Rectal smooth muscle tissue (tissue), 1 donor: Measurements from ENCODE around the gene PTPRO.

Source experiments
- H3K27ac ChIP-seq: one replicate; pipeline ENCODE4 v1.7.0; 2013; ENCODE audit warnings: low read depth, low read length, inconsistent platforms
- H3K27me3 ChIP-seq: one replicate; pipeline ENCODE4 v1.7.0; 2013; ENCODE audit warnings: low read length; ENCODE audit not compliant: control insufficient read depth, insufficient read depth
- H3K36me3 ChIP-seq: one replicate; pipeline ENCODE4 v1.7.0; 2013; ENCODE audit warnings: low read length; ENCODE audit not compliant: control insufficient read depth, insufficient read depth
- H3K4me1 ChIP-seq: one replicate; pipeline ENCODE4 v1.7.0; 2013; ENCODE audit warnings: low read length; ENCODE audit not compliant: control insufficient read depth, insufficient read depth
- H3K4me3 ChIP-seq: one replicate; pipeline ENCODE4 v1.7.0; 2013; ENCODE audit warnings: low read length
- H3K9ac ChIP-seq: one replicate; pipeline ENCODE4 v1.7.0; 2013; ENCODE audit warnings: low read length

The PTPRO gene

DNA sequence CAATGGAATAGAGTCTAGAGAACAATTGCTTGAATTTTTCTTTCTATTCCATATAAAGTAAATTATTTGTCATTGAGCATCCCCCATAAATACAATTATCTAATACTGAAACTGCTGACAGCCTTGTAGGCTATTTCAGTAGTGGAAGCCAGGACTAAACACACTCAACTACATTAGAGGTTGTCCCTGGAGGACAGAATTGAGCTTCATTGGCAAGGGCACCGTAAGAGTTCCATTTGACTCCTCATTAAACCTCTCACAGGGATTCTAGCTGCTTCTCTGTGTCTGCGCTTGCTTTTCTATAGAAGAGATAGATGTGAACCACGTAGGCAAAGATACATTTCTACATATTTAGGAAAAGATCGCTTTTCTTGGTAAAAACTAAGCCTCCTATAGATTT is 3.5 kb upstream of the PTPRO start:
- no peaks in the 10 kb centered on the region for H3K4me1 ChIP-seq
- H3K27me3 ChIP-seq: no peaks in the 10 kb centered on the region
- no peak overlapping the region for H3K27ac ChIP-seq
- H3K9ac ChIP-seq: no peak overlapping the region
- H3K4me3 ChIP-seq: no peak overlapping the region
- H3K36me3 ChIP-seq: no peaks in the 10 kb centered on the region

DNA sequence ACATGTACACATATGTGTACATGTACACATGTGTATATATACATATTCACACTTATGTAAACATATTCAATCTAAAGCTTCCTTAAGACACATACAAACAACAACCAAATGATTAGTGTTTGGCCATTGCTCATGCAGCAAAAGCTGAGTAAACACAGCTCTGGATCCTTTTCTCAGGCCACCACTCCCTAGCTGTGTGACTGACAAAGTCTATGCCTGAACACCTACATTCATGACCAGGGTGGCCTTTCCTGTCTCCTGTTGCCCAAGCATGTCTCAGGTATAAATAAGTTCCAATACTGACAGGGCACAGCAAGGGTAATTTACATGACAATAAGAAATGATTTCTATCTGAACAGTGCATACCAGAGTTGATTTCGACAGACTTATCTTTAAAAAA is 1.4 kb upstream of the PTPRO start:
- Histone ChIP-seq H3K27me3 (no peaks in the 10 kb centered on the region), H3K4me3 (no peak overlapping the region), H3K27ac (no peak overlapping the region), H3K4me1 (no peaks in the 10 kb centered on the region), H3K36me3 (no peaks in the 10 kb centered on the region), H3K9ac (no peak overlapping the region)

DNA sequence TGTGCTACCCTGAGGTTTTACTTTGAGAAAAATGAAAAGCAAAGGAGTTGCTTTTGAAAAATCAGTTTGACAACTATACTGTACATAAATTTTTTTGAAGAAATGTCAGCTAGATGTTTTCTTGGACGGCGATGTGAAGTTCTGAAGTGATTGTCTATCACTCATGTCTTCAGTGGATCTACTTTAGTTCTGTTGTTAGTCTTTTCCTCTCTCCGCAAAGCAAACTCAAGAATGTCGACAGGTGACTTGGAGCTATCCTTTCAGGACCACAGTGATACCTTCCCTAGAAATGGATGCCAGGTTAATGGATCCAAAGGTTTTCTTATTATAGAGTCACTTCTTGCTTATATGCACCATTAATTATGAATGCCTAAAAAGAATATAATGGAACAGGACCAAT is 1.2 kb downstream of the PTPRO start:
- no peak overlapping the region for H3K4me3 ChIP-seq
- H3K27ac ChIP-seq: no peak overlapping the region
- no peaks in the 10 kb centered on the region for H3K4me1 ChIP-seq
- H3K27me3 ChIP-seq: no peaks in the 10 kb centered on the region
- no peak overlapping the region for H3K9ac ChIP-seq
- no peaks in the 10 kb centered on the region for H3K36me3 ChIP-seq

DNA sequence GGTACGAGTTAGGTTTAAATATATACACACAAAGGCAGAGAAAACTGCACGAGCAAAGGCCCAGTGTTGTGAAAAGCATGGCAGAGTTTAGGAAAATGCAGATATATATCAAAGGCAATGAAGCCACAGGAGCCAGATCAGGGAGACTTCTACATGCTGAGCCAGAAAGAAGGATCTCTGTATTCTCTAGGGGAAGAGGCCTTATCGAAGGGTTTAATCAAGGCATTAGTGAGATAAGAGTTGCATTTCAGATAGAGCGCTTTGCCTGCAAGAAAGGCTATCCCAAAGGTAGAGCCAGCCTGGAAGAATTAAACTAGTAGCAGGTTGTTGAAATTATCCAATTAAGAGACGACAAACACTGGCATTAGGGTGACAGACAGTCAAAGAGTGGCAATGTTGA is 7.6 kb downstream of the PTPRO start:
- H3K27ac ChIP-seq: no peak overlapping the region
- no peaks in the 10 kb centered on the region for H3K27me3 ChIP-seq
- H3K4me3 ChIP-seq: no peak overlapping the region
- no peaks in the 10 kb centered on the region for H3K4me1 ChIP-seq
- H3K36me3 ChIP-seq: no peaks in the 10 kb centered on the region
- no peak overlapping the region for H3K9ac ChIP-seq

DNA sequence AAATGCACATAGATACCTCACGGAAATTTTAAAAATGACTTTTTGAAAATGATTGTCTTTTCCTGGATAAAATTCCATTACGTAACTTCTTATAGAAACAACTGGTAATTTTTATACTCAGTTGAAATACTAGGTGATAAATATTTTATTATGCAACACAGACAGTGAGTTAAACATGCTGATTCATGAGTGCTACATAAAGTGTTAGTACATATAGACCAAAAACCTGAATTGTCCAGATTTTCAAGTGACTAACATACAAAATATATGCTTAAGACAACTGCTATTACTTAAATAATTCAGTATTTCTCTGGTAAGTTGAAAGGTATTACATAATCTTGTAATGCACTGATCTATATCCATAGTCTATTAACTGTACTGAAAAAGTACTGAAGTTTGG is 11.9 kb downstream of the PTPRO start:
- no peak overlapping the region for H3K9ac ChIP-seq
- peaks cover 4% of the 10 kb centered on the region for H3K4me1 ChIP-seq
- no peaks in the 10 kb centered on the region for H3K27me3 ChIP-seq
- H3K36me3 ChIP-seq: no peaks in the 10 kb centered on the region
- no peak overlapping the region for H3K4me3 ChIP-seq
- H3K27ac ChIP-seq: no peak overlapping the region

DNA sequence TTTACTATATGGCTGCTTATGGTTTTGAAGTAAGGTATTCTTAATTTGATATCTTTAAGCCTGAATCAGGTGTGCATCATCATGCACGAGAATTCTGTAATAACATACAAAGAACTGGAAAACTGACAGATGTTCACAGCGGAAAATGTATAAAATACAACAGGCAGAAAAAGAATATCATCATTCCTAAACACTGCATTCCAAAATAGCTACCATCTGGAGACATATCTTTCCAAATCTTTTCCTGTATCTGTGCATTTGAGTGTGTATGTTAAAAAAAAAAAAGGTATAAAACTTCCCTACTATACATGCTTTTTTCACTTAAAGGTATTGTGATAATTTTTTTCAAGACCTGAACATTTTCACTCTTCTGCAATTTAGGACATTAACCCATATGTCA is 13.7 kb downstream of the PTPRO start:
- H3K9ac ChIP-seq: no peak overlapping the region
- peaks cover 4% of the 10 kb centered on the region for H3K4me1 ChIP-seq
- no peak overlapping the region for H3K4me3 ChIP-seq
- no peaks in the 10 kb centered on the region for H3K36me3 ChIP-seq
- H3K27ac ChIP-seq: no peak overlapping the region
- no peaks in the 10 kb centered on the region for H3K27me3 ChIP-seq

DNA sequence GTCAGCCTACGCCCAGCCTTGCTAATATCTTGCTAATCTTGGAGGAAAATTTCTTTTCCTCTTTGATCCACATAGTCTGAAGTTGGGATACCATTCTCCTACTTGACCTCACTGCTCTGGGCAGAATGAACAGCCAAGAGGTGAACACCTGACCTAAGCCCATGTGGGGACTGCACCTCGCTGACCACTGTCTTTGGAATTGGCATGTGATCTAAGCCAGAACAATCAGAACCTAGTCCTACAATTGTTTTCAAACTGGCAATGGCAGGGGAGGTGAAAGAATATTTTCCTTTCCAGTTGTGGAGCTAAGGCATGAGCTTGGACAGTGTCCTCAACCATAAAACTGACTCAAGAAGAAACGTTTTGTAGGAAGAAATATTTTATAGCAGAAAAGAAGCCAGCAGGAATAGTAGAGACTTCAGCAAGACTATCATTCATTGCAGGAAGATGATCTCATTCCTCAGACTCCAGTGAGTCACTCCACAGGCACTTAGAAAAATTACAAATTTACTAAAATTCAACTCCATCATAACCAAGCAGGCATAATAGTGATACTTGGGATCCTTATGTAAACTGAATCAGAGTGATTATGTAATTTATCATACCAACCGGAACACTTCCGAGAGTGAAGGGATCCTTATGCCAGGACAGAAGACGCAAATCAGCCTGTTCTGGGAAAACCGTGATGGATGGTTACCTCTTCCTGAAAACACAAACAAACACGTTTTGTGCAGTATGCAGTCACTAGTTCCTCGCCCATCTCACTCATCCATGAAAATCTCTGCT is 14.7 kb downstream of the PTPRO start:
- H3K27ac ChIP-seq: no peak overlapping the region
- no peak overlapping the region for H3K4me3 ChIP-seq
- no peaks in the 10 kb centered on the region for H3K27me3 ChIP-seq
- no peaks in the 10 kb centered on the region for H3K36me3 ChIP-seq
- no peak overlapping the region for H3K9ac ChIP-seq
- peaks cover 4% of the 10 kb centered on the region for H3K4me1 ChIP-seq

DNA sequence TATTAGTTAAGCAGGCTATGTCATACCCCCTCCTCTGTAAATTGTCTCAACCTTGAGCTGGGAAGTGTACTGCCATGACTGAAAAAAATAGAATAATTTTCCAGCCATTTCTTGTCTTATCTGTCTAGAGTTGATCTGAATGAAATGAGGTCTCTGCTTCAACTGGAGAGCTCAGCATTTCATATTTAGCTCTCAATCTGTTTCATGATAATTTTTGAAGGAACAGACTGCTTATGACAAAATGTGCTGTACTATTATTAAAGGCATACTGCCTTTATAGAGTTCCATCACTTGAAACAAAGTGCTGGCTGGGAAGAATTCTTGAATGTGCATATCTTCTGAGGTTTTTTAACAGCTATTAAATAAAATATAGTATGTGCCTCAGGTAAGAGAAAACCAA is 19.1 kb downstream of the PTPRO start:
- H3K9ac ChIP-seq: no peak overlapping the region

DNA sequence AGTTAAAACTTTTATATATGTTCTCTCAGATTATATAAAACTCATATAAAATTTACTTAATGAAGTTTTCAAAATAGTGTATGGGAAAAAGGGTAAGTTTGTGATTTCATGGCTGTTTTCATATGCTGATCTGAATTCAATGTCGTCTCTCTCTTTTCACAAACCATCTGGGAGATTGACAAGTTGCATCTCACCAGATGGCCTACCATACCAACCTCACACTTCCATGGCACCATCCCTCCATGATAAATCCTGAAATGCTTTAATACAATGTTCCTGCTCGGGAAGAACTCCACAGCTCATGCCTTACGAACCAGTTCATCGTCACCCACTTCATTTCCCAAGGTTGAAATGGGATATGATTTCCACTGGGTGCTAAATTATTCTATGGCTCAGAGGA is 22.3 kb downstream of the PTPRO start:
- no peaks in the 10 kb centered on the region for H3K36me3 ChIP-seq
- no peaks in the 10 kb centered on the region for H3K27me3 ChIP-seq

More for the DNA sequence above, 19.1 kb downstream of the PTPRO start:
- Histone ChIP-seq H3K4me1 (peaks cover 4% of the 10 kb centered on the region), H3K27ac (no peak overlapping the region), H3K4me3 (no peak overlapping the region), H3K36me3 (no peaks in the 10 kb centered on the region), H3K27me3 (no peaks in the 10 kb centered on the region)

DNA sequence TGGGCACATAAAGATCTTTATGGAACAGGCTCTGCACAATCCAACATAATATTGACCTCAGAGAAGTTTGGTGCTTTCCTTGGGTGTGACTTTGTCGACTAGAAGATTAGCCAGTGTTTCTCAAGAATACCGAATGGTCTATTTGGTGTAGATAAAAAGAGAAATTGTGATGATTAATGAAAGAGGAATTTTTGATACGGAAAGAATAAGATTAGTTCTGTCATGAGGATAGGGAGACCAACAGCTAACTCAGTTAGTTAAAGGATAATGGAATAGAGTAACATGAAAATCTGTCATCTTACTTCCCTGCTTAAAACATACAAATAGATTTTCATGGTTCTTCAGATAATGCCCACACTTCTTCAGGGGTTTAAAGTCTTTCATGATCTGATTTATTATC is 24.2 kb downstream of the PTPRO start:
- Histone ChIP-seq H3K4me3 (no peak overlapping the region), H3K27ac (no peak overlapping the region), H3K36me3 (no peaks in the 10 kb centered on the region), H3K9ac (no peak overlapping the region), H3K27me3 (no peaks in the 10 kb centered on the region), H3K4me1 (no peaks in the 10 kb centered on the region)

More for the DNA sequence above, 22.3 kb downstream of the PTPRO start:
- Histone ChIP-seq H3K4me3 (no peak overlapping the region), H3K9ac (no peak overlapping the region), H3K27ac (no peak overlapping the region), H3K4me1 (no peaks in the 10 kb centered on the region)

DNA sequence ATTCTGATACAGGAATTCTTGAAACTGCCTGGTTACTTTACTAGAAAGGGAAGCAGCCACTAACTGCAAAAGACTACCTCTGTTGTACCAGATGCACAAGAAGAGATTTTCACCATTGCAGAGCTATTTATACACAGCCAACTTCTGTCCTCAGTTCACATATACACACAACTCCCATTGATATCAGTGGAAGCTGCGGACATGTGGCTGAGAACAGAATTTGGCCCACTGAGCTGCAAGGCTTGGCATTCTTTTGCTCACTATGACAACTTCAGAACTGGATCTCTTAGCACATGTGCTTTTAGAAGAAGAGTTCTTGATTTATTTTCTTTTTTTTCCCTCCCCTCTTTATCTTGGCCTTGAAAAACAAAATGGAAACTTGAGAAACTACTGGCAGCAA is 28.3 kb downstream of the PTPRO start:
- Histone ChIP-seq H3K27ac (no peak overlapping the region), H3K4me1 (no peaks in the 10 kb centered on the region), H3K36me3 (no peaks in the 10 kb centered on the region), H3K9ac (no peak overlapping the region), H3K4me3 (no peak overlapping the region), H3K27me3 (no peaks in the 10 kb centered on the region)

DNA sequence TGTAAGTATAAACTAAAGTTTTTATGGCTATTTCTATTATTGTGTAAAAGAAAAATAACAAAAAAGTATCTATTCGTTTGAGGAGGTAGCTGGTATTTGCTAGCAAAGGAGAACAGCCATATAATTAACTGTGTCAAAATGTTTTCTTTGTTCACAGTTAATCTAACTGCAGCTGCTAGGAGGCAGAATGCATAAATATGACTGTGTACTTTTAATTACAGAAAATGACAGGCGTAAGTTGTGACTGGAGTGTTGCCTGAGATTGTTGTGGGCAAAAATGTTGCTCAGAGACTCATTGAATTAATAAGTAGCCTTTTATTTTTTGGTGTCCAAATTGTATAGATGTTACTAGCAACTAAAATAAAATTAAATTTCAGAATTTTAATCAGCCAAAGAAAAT is 33.5 kb downstream of the PTPRO start:
- Histone ChIP-seq H3K27me3 (no peaks in the 10 kb centered on the region), H3K9ac (no peak overlapping the region), H3K36me3 (no peaks in the 10 kb centered on the region)

DNA sequence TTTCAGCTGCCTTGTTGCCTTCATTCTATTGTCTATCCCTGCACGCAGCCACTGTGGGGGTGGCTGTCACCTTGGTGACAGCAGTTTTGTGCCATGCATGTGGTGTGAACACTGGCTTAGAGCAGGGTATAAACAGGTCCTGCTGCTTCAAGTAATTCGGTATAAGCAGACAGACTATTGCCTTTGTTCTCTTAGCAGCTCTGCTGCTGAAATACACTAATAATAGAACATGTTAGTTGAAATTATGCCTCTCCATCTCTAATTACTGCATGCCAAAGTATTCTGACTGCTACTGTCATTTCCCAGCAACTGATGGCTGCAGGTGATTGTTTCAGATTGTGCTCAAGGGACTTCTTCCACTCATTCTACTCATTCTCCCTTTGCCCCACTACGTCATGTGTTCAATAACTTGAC is 34.6 kb downstream of the PTPRO start:
- Histone ChIP-seq H3K27me3 (no peaks in the 10 kb centered on the region), H3K27ac (no peak overlapping the region), H3K4me3 (no peak overlapping the region), H3K9ac (no peak overlapping the region), H3K4me1 (no peaks in the 10 kb centered on the region), H3K36me3 (no peaks in the 10 kb centered on the region)

More for the DNA sequence above, 33.5 kb downstream of the PTPRO start:
- Histone ChIP-seq H3K4me1 (no peaks in the 10 kb centered on the region), H3K4me3 (no peak overlapping the region), H3K27ac (no peak overlapping the region)
